Liver (tissue), 9 donors: Measurements from ENCODE around the gene KCNQ1. TPM values are rescaled to one million over a fixed set of nuclear protein-coding genes. Genes with fewer than 3 reads are reported as not detected.

Experiments used
- DNase-seq: peaks from one replicate; pipeline ENCODE4 v3.0.0-alpha.2; 2017; ENCODE audit warnings: low spot score
- H3K27ac ChIP-seq, 2 donors: one replicate each; pipeline ENCODE4 v1.7.0; 2013; ENCODE audit warnings: inconsistent platforms in 2 of 2, low read length in 2 of 2, control low read depth in 1 of 2, low read depth in 1 of 2, mild to moderate bottlenecking in 1 of 2
- H3K27me3 ChIP-seq, 4 donors: one replicate each; pipeline versions ENCODE4 v1.6.1 to v1.7.0; 2013; ENCODE audit warnings: low read length in 3 of 4, inconsistent platforms in 1 of 4, mild to moderate bottlenecking in 1 of 4, moderate library complexity in 1 of 4; ENCODE audit not compliant: control insufficient read depth in 4 of 4, insufficient read depth in 4 of 4
- H3K36me3 ChIP-seq, 4 donors: one replicate each; pipeline versions ENCODE4 v1.6.1 to v1.7.0; 2013; ENCODE audit warnings: low read length in 3 of 4, mild to moderate bottlenecking in 3 of 4, low read depth in 1 of 4, moderate library complexity in 1 of 4; ENCODE audit not compliant: control insufficient read depth in 4 of 4, insufficient read depth in 3 of 4
- H3K4me1 ChIP-seq, 4 donors: one replicate each; pipeline versions ENCODE4 v1.6.1 to v1.7.0; 2013; ENCODE audit warnings: low read length in 3 of 4, mild to moderate bottlenecking in 3 of 4, moderate library complexity in 1 of 4; ENCODE audit not compliant: control insufficient read depth in 4 of 4, insufficient read depth in 4 of 4
- H3K4me3 ChIP-seq, 3 donors: one replicate each; pipeline versions ENCODE4 v1.6.1 to v1.7.0; 2013; ENCODE audit warnings: low read length in 3 of 3, control low read depth in 1 of 3, low read depth in 1 of 3, mild to moderate bottlenecking in 1 of 3
- H3K9ac ChIP-seq, 2 donors: one replicate each; pipeline ENCODE4 v1.7.0; 2013; ENCODE audit warnings: low read length in 2 of 2, mild to moderate bottlenecking in 2 of 2, moderate library complexity in 2 of 2, control low read depth in 1 of 2, low read depth in 1 of 2
- H3K9me3 ChIP-seq, 4 donors: one replicate each; pipeline versions ENCODE4 v1.6.1 to v1.7.0; 2013; ENCODE audit warnings: low read length in 3 of 4; ENCODE audit not compliant: control insufficient read depth in 4 of 4
- EGR1 ChIP-seq, 2 donors: IDR thresholded peaks; 2 replicates each; pipeline ENCODE4 v1.6.1; 2016 to 2018; ENCODE audit warnings: antibody characterized with exemption in 2 of 2, low read depth in 2 of 2
- FOXA1 ChIP-seq: IDR thresholded peaks from 2 replicates; pipeline ENCODE4 v1.6.1; 2016; ENCODE audit warnings: antibody characterized with exemption
- FOXA2 ChIP-seq: IDR thresholded peaks from 2 replicates; pipeline ENCODE4 v1.6.1; 2016; ENCODE audit warnings: antibody characterized with exemption
- HNF4A ChIP-seq, 2 donors: conservative IDR thresholded peaks; 2 replicates each; pipeline ENCODE4 v1.6.1; 2016; ENCODE audit warnings: antibody characterized with exemption in 2 of 2, mild to moderate bottlenecking in 2 of 2
- HNF4G ChIP-seq: IDR thresholded peaks from 2 replicates; pipeline ENCODE4 v1.6.1; 2016; ENCODE audit warnings: antibody characterized with exemption
- JUND ChIP-seq, 2 donors: IDR thresholded peaks; 2 replicates each; pipeline ENCODE4 v1.6.1; 2016; ENCODE audit warnings: antibody characterized with exemption in 2 of 2
- NR2F2 ChIP-seq: IDR thresholded peaks from 2 replicates; pipeline ENCODE4 v1.6.1; 2016; ENCODE audit warnings: antibody characterized with exemption
- RAD21 ChIP-seq, 2 donors: IDR thresholded peaks; 2 replicates each; pipeline ENCODE4 v1.6.1; 2016; ENCODE audit warnings: antibody characterized with exemption in 2 of 2, mild to moderate bottlenecking in 2 of 2
- RXRA ChIP-seq, 2 donors: IDR thresholded peaks; 2 replicates each; pipeline ENCODE4 v1.6.1; 2017 to 2018; ENCODE audit warnings: antibody characterized with exemption in 2 of 2, mild to moderate bottlenecking in 1 of 2
- SP1 ChIP-seq: IDR thresholded peaks from 2 replicates; pipeline ENCODE4 v1.6.1; 2018; ENCODE audit warnings: antibody characterized with exemption, mild to moderate bottlenecking
- TAF1 ChIP-seq: conservative IDR thresholded peaks from 2 replicates; pipeline ENCODE4 v1.6.1; 2016; ENCODE audit warnings: antibody characterized with exemption, mild to moderate bottlenecking
- WGBS: extraction: QIAGEN DNeasy Blood & Tissue Kit; methylation state at CpG from one replicate; pipeline ENCODE4 v1.1.7; 2013; 5-methylcytosine and 5-hydroxymethylcytosine counted together
- polyA plus RNA-seq, 2 donors: library from polyadenylated mRNA; stranded (reverse) in 1 of 2; unstranded in 1 of 2; fragments of 200-250 nt in 1 of 2; fragments of >200 nt in 1 of 2; fragmentation: Nextera tagmentation in 1 of 2; extraction: Ambion mirVana in 1 of 2; gene quantifications; one replicate each; pipeline versions ENCODE4 v1.2.1 to v1.2.3, GENCODE V29; 2013 to 2015
- total RNA-seq, 2 donors: library from RNA; depleted of rRNA; stranded (reverse); fragments of >200 nt; gene quantifications; one replicate each; pipeline ENCODE4 v1.2.3, GENCODE V29; 2014
- TF ChIP-seq, protein P1 (sequence below): fragments of 150-350 bp; IDR thresholded peaks from 2 replicates; pipeline ENCODE4 v1.5.1; 2017; ENCODE audit warnings: improper control_type of control experiment, low read depth, low read length; ENCODE audit not compliant: missing input control
- TF ChIP-seq, protein P2 (sequence below): IDR thresholded peaks from 2 replicates; pipeline ENCODE4 v1.6.1; 2016; ENCODE audit warnings: antibody characterized with exemption
- TF ChIP-seq, protein P3 (sequence below): IDR thresholded peaks from 2 replicates; pipeline ENCODE4 v1.6.1; 2016; ENCODE audit warnings: antibody characterized with exemption
- TF ChIP-seq, protein P4 (sequence below): IDR thresholded peaks from 2 replicates; pipeline ENCODE4 v1.6.1; 2016; ENCODE audit warnings: antibody characterized with exemption, mild to moderate bottlenecking
- TF ChIP-seq, protein P5 (sequence below): IDR thresholded peaks from 2 replicates; pipeline ENCODE4 v1.6.1; 2016; ENCODE audit warnings: antibody characterized with exemption
- donor health status: healthy.
- donor health status: healthy.
- donor health status: healthy.
- donor health status: healthy.
- donor health status: healthy.

The KCNQ1 gene
- total and polyA plus RNA-seq, 4 donors = 0.31 to 2.2 (median 1.5) TPM

DNA sequence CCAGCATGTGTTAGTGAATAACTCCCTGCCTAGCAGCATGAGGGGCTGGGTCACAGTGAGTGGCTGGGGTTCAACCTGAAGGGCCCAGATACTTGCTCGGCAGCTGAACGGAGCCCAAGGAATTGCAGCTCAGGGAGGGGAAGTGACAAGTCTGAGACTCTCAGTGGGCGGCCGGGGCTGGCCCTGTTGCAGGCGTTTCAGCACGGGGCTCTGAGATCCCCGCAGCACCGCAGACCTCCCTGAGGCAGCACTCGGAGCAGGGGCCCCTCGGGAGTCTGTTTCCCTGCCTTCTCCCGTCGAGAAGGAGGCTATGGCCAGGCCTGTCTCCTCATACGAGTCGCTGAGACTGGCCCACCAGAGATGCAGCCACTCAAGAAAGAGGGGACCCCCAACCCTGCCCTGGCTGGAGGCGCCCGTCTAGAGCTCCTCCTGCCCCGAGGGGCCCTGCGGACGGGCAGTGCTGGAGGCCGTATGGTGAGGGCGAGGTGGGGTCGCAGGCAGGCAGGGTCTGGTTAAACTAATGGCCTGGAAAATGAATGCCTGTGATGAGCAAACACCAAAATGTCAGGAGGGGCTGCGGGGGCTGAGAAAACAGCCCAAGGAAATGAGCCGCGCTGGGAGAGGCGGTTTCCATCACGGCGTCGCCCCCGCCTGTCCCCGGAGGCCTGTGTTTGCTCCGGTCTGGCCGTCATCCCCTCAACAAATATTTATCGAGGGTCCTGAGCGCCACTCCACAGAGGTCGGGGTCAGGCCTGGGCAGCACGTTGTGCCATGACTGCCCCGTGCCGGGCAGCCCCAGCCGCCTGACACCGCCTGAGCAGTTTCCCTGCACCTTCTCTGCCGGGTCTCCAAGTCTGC, 35.0 kb upstream of the KCNQ1 start:
- no peak overlapping the region for H3K27ac ChIP-seq
- DNase-seq = no peak

More for the DNA sequence above, 35.0 kb upstream of the KCNQ1 start:
- Histone ChIP-seq H3K4me3 (no peak overlapping the region), H3K36me3 (no peaks in the 10 kb centered on the region), H3K27me3 (no peaks in the 10 kb centered on the region), H3K9ac (no peak overlapping the region), H3K4me1 (no peaks in the 10 kb centered on the region), H3K9me3 (no peaks in the 10 kb centered on the region)
- WGBS = 51% methylated on average over 42 of the region's 42 CpGs
- TF ChIP-seq, protein P1, sequence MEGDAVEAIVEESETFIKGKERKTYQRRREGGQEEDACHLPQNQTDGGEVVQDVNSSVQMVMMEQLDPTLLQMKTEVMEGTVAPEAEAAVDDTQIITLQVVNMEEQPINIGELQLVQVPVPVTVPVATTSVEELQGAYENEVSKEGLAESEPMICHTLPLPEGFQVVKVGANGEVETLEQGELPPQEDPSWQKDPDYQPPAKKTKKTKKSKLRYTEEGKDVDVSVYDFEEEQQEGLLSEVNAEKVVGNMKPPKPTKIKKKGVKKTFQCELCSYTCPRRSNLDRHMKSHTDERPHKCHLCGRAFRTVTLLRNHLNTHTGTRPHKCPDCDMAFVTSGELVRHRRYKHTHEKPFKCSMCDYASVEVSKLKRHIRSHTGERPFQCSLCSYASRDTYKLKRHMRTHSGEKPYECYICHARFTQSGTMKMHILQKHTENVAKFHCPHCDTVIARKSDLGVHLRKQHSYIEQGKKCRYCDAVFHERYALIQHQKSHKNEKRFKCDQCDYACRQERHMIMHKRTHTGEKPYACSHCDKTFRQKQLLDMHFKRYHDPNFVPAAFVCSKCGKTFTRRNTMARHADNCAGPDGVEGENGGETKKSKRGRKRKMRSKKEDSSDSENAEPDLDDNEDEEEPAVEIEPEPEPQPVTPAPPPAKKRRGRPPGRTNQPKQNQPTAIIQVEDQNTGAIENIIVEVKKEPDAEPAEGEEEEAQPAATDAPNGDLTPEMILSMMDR = no peak
- TF ChIP-seq EGR1 (IDR thresholded peaks at IDR 0.05; ENCODE audit: low read depth in 2 of 2) (no peak), FOXA1 (no peak), HNF4A (conservative IDR thresholded peaks at IDR 0.05) (no peak), NR2F2 (no peak), RXRA (IDR thresholded peaks at IDR 0.05) (no peak), HNF4G (no peak), SP1 (no peak), FOXA2 (no peak), RAD21 (IDR thresholded peaks at IDR 0.05) (no peak), JUND (IDR thresholded peaks at IDR 0.05) (no peak), TAF1 (no peak)
- TF ChIP-seq, protein P2, sequence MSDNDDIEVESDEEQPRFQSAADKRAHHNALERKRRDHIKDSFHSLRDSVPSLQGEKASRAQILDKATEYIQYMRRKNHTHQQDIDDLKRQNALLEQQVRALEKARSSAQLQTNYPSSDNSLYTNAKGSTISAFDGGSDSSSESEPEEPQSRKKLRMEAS = no peak
- TF ChIP-seq, protein P3, sequence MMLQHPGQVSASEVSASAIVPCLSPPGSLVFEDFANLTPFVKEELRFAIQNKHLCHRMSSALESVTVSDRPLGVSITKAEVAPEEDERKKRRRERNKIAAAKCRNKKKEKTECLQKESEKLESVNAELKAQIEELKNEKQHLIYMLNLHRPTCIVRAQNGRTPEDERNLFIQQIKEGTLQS = no peak
- TF ChIP-seq, protein P4, sequence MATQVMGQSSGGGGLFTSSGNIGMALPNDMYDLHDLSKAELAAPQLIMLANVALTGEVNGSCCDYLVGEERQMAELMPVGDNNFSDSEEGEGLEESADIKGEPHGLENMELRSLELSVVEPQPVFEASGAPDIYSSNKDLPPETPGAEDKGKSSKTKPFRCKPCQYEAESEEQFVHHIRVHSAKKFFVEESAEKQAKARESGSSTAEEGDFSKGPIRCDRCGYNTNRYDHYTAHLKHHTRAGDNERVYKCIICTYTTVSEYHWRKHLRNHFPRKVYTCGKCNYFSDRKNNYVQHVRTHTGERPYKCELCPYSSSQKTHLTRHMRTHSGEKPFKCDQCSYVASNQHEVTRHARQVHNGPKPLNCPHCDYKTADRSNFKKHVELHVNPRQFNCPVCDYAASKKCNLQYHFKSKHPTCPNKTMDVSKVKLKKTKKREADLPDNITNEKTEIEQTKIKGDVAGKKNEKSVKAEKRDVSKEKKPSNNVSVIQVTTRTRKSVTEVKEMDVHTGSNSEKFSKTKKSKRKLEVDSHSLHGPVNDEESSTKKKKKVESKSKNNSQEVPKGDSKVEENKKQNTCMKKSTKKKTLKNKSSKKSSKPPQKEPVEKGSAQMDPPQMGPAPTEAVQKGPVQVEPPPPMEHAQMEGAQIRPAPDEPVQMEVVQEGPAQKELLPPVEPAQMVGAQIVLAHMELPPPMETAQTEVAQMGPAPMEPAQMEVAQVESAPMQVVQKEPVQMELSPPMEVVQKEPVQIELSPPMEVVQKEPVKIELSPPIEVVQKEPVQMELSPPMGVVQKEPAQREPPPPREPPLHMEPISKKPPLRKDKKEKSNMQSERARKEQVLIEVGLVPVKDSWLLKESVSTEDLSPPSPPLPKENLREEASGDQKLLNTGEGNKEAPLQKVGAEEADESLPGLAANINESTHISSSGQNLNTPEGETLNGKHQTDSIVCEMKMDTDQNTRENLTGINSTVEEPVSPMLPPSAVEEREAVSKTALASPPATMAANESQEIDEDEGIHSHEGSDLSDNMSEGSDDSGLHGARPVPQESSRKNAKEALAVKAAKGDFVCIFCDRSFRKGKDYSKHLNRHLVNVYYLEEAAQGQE = no peak
- TF ChIP-seq, protein P5, sequence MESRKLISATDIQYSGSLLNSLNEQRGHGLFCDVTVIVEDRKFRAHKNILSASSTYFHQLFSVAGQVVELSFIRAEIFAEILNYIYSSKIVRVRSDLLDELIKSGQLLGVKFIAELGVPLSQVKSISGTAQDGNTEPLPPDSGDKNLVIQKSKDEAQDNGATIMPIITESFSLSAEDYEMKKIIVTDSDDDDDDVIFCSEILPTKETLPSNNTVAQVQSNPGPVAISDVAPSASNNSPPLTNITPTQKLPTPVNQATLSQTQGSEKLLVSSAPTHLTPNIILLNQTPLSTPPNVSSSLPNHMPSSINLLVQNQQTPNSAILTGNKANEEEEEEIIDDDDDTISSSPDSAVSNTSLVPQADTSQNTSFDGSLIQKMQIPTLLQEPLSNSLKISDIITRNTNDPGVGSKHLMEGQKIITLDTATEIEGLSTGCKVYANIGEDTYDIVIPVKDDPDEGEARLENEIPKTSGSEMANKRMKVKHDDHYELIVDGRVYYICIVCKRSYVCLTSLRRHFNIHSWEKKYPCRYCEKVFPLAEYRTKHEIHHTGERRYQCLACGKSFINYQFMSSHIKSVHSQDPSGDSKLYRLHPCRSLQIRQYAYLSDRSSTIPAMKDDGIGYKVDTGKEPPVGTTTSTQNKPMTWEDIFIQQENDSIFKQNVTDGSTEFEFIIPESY = no peak
